Caco-2 (cell line): ENCODE results near the gene CLPTM1. TPM values are rescaled to one million over a fixed set of nuclear protein-coding genes. Genes with fewer than 3 reads are reported as not detected.
"Not testable (repeated sequence)": the region's sequence is repeated elsewhere in the genome, so short reads cannot be mapped to it uniquely, and the experiment has no call there.

Source experiments
- BruUV-seq: library from RNA; stranded (reverse); fragments of 400-500 nt; replicated peaks from 2 replicates; lab custom pipeline; 2021; lab: Mats Ljungman, UMichigan
- CTCF ChIA-PET: fragments of 300-600 bp; sonication (Branson Sonifier 250); formaldehyde crosslinking; loops from one replicate; lab custom pipeline; 2022; ENCODE audit warnings: antibody characterized with exemption; lab: Charles Lee
- POLR2A ChIA-PET: fragments of 300-600 bp; sonication (Branson Sonifier 250); formaldehyde crosslinking; loops from one replicate; lab custom pipeline; 2022; ENCODE audit warnings: antibody characterized with exemption; lab: Charles Lee
- DNase-seq, 2 experiments: peaks; one replicate each; pipeline versions ENCODE4 v3.0.0 to v3.0.0-alpha.2; 2020 to 2022
- H3K27me3 ChIP-seq: replicated peaks from 2 replicates; pipeline ENCODE4 v1.6.0; 2011; ENCODE audit warnings: low read length; ENCODE audit not compliant: control insufficient read depth, insufficient read depth
- H3K36me3 ChIP-seq: 2 replicates; pipeline ENCODE4 v1.5.1; 2011; ENCODE audit warnings: low read length; ENCODE audit not compliant: control insufficient read depth, insufficient read depth
- H3K4me1 ChIP-seq: fragments of 250-450 bp; sonication (Bioruptor Pico); 2 replicates; pipeline ENCODE4 v1.5.1; 2020; ENCODE audit warnings: mild to moderate bottlenecking
- H3K4me3 ChIP-seq: 2 replicates; pipeline ENCODE4 v1.5.1; 2011; ENCODE audit warnings: low read depth, mild to moderate bottlenecking, control low read depth, low read length
- H3K9me3 ChIP-seq: fragments of 250-450 bp; sonication (Bioruptor Pico); 2 replicates; pipeline ENCODE4 v1.5.1; 2020; ENCODE audit warnings: mild to moderate bottlenecking, moderate library complexity
- H3K27ac Mint-ChIP-seq: one replicate; pipeline ENCODE4 v1.8.0; 2022; ENCODE audit warnings: mixed read lengths; ENCODE audit not compliant: unreplicated experiment
- H3K27me3 Mint-ChIP-seq: one replicate; pipeline ENCODE4 v1.8.0; 2022; ENCODE audit warnings: mixed read lengths; ENCODE audit not compliant: insufficient read depth, unreplicated experiment
- H3K36me3 Mint-ChIP-seq: one replicate; pipeline ENCODE4 v1.8.0; 2022; ENCODE audit warnings: mild to moderate bottlenecking, mixed read lengths; ENCODE audit not compliant: insufficient read depth, unreplicated experiment
- H3K4me1 Mint-ChIP-seq: one replicate; pipeline ENCODE4 v1.8.0; 2022; ENCODE audit warnings: low read depth, mixed read lengths; ENCODE audit not compliant: unreplicated experiment
- H3K4me3 Mint-ChIP-seq: one replicate; pipeline ENCODE4 v1.8.0; 2022; ENCODE audit warnings: mild to moderate bottlenecking, moderate library complexity, mixed read lengths; ENCODE audit not compliant: unreplicated experiment
- H3K9me3 Mint-ChIP-seq: one replicate; pipeline ENCODE4 v1.8.0; 2022; ENCODE audit warnings: mixed read lengths; ENCODE audit not compliant: unreplicated experiment
- intact Hi-C: fragments of 100-400 bp; cut with micrococcal nuclease; formaldehyde crosslinking; loops from one replicate; pipeline ENCODE4 v1.10.0; 2022; ENCODE audit not compliant: unreplicated experiment
- total RNA-seq: library from RNA; stranded (reverse); gene quantifications from 2 replicates; pipeline ENCODE4 v1.2.3, GENCODE V29; 2022
- TF ChIP-seq, protein P1 (sequence below), 2 experiments: fragments of 200-600 bp in 1 of 2; IDR thresholded peaks; 1 replicate in 1 of 2; 2 replicates in 1 of 2; pipeline versions ENCODE4 v1.5.1 to v1.8.0; 2011 to 2022; ENCODE audit warnings: antibody characterized with exemption in 1 of 2, control low read depth in 1 of 2, inconsistent platforms in 1 of 2, low read depth in 1 of 2, low read length in 1 of 2, mild to moderate bottlenecking in 1 of 2, moderate library complexity in 1 of 2; ENCODE audit not compliant: insufficient read depth in 1 of 2, severe bottlenecking in 1 of 2, unreplicated experiment in 1 of 2

CLPTM1 gene
- total RNA-seq, 1 experiment from 2014 or later = 144 TPM

DNA sequence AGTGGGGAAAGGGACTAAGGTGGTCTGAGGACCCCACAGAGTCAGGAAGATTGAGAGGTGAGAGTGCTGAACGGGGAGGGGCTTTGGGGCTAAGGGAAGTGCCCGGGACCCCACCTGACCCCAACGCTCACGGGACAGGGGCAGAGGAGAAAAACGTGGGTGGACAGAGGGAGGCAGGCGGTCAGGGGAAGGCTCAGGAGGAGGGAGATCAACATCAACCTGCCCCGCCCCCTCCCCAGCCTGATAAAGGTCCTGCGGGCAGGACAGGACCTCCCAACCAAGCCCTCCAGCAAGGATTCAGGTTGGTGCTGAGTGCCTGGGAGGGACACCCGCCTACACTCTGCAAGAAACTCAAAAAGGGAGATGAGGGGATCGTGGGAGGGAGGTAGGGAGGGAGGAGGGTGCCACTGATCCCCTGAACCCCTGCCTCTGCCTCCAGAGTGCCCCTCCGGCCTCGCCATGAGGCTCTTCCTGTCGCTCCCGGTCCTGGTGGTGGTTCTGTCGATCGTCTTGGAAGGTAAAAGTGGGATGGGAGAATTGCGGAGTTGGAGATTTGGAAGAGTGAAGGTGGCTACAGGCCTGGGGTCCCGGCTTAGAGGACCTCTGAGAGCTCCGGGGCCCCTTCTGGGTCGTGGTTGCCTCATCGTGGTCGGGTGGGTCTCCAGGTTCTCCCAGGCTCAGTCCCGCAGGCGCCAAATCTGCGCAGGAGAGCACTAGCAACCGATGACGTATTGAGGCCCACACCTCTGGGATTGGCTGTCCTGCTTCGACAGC, 40.6 kb upstream of the CLPTM1 start, which contains the start of gene APOC1:
Gene APOC1, plus strand, starts transcription at position 176 of the 774 bp plus-strand sequence. Its CDS starts 284 bp downstream, at position 460.
- peaks cover 57% of the 10 kb centered on the region for H3K36me3 Mint-ChIP-seq
- ChIA-PET CTCF (interaction anchor here (0.7 to 1.2 kb wide), 3 partner anchors 32 to 38 kb away, joined by 4 to 6 read pairs (median 5); no protein-coding TSS in a partner anchor), POLR2A (interaction anchor here (0.5 to 2.1 kb wide), 6 partner anchors 9 to 220 kb away, joined by 3 to 35 read pairs (median 4); partner anchors contain the start of genes APOE and BCAM)
- H3K27ac Mint-ChIP-seq = peak within 1 kb of the TSS; percentile 95
- peaks cover 40% of the 10 kb centered on the region for H3K4me1 Mint-ChIP-seq
- intact Hi-C loops = loop anchor here (1.0 kb wide), 1 partner anchor 8 kb away; no protein-coding TSS in a partner anchor
- H3K27me3 ChIP-seq, H3K36me3 ChIP-seq, H3K9me3 Mint-ChIP-seq, H3K9me3 ChIP-seq, H3K27me3 Mint-ChIP-seq: not testable (repeated sequence)
- peak; percentile 92 for DNase-seq
- peak within 1 kb of the TSS; percentile 95 for H3K4me3 Mint-ChIP-seq
- peaks cover 18% of the 10 kb centered on the region for H3K4me1 ChIP-seq
- BruUV-seq = TSS peak; percentile 90
- peak within 1 kb of the TSS; percentile 57 for H3K4me3 ChIP-seq

DNA sequence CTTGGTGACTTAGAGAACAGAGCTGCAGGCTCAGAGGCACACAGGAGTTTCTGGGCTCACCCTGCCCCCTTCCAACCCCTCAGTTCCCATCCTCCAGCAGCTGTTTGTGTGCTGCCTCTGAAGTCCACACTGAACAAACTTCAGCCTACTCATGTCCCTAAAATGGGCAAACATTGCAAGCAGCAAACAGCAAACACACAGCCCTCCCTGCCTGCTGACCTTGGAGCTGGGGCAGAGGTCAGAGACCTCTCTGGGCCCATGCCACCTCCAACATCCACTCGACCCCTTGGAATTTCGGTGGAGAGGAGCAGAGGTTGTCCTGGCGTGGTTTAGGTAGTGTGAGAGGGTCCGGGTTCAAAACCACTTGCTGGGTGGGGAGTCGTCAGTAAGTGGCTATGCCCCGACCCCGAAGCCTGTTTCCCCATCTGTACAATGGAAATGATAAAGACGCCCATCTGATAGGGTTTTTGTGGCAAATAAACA, 30.9 kb upstream of the CLPTM1 start:
- no peak overlapping the region for H3K4me3 ChIP-seq
- peak in 1 of 2 experiments; percentile 59 for DNase-seq
- H3K36me3 ChIP-seq = peaks cover 1% of the 10 kb centered on the region; the same call in 1 of the 2 replicates
- BruUV-seq = no TSS peak
- Mint-ChIP-seq H3K4me3 (peak overlapping the region; percentile 31), H3K27ac (peak overlapping the region; percentile 82), H3K9me3 (no peaks in the 10 kb centered on the region), H3K36me3 (peaks cover 12% of the 10 kb centered on the region), H3K4me1 (peaks cover 15% of the 10 kb centered on the region), H3K27me3 (no peaks in the 10 kb centered on the region)
- ChIA-PET CTCF (interaction anchor here (0.5 to 0.7 kb wide), 3 partner anchors 12 to 80 kb away, joined by 3 to 6 read pairs (median 3); partner anchors contain the start of gene APOE), POLR2A (interaction anchor here (1.1 kb wide), 2 partner anchors 9 to 18 kb away, joined by 4 to 5 read pairs; partner anchors contain the start of gene APOE)
- TF ChIP-seq, protein P1, sequence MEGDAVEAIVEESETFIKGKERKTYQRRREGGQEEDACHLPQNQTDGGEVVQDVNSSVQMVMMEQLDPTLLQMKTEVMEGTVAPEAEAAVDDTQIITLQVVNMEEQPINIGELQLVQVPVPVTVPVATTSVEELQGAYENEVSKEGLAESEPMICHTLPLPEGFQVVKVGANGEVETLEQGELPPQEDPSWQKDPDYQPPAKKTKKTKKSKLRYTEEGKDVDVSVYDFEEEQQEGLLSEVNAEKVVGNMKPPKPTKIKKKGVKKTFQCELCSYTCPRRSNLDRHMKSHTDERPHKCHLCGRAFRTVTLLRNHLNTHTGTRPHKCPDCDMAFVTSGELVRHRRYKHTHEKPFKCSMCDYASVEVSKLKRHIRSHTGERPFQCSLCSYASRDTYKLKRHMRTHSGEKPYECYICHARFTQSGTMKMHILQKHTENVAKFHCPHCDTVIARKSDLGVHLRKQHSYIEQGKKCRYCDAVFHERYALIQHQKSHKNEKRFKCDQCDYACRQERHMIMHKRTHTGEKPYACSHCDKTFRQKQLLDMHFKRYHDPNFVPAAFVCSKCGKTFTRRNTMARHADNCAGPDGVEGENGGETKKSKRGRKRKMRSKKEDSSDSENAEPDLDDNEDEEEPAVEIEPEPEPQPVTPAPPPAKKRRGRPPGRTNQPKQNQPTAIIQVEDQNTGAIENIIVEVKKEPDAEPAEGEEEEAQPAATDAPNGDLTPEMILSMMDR (IDR thresholded peaks at IDR 0.05; ENCODE audit: insufficient read depth in 1 of 2, low read depth in 1 of 2, low read length in 1 of 2, severe bottlenecking in 1 of 2, unreplicated experiment in 1 of 2) = no peak
- intact Hi-C loops = no loop called here
- no peaks in the 10 kb centered on the region for H3K9me3 ChIP-seq
- H3K27me3 ChIP-seq = no peaks in the 10 kb centered on the region
- H3K4me1 ChIP-seq = peaks cover 16% of the 10 kb centered on the region

DNA sequence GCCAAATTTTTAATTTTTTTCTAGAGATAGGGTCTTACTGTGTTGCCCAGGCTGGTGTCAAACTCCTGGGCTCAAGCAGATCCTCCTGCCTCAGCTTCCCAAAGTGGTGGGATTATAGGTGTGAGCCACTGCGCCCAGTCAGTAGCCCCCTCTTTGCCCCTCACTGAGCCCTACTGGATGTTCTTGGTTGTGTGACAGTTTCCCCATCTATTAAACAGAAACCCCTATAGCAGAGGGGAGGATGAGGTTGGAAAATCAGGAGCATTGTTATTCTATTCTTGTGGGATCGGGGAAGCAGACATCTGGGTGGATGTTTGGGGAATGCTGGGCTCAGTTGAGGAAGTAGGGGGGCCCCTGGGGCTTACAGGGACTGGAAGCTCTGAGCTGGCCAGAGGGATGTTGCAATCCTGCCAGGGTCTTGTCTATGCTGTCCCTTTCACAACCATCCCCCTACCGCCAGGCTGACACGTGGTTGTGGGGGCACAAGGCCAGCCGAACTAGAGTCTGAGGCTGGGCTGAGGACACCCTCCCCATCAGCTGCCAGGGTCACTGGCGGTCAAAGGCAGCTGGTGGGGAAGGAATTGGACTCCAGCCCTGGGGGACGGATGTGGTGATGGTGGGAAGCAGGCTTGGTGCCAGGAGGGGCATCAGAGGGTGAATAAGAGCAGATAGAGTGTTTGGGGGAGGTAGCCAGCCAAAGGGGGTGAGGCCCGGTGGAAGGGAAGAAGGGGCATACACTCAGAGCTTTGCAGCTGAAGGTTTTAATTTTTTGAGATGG, 29.9 kb upstream of the CLPTM1 start:
- DNase-seq = no peak
- no TSS peak for BruUV-seq
- Histone ChIP-seq H3K36me3 (peaks cover 1% of the 10 kb centered on the region; the same call in 1 of the 2 replicates), H3K27me3 (no peaks in the 10 kb centered on the region), H3K4me1 (peaks cover 14% of the 10 kb centered on the region), H3K4me3 (no peak overlapping the region), H3K9me3 (no peaks in the 10 kb centered on the region)
- Mint-ChIP-seq H3K9me3 (no peaks in the 10 kb centered on the region), H3K4me1 (peaks cover 15% of the 10 kb centered on the region), H3K36me3 (peaks cover 12% of the 10 kb centered on the region), H3K4me3 (no peak overlapping the region), H3K27ac (no peak overlapping the region), H3K27me3 (no peaks in the 10 kb centered on the region)
- TF ChIP-seq, protein P1 (IDR thresholded peaks at IDR 0.05; ENCODE audit: insufficient read depth in 1 of 2, low read depth in 1 of 2, low read length in 1 of 2, severe bottlenecking in 1 of 2, unreplicated experiment in 1 of 2) = no peak
- CTCF ChIA-PET = no interaction called here
- POLR2A ChIA-PET = interaction anchor here (0.5 kb wide), 1 partner anchor 80 kb away, joined by 5 read pairs; no protein-coding TSS in a partner anchor
- intact Hi-C loops = no loop called here

DNA sequence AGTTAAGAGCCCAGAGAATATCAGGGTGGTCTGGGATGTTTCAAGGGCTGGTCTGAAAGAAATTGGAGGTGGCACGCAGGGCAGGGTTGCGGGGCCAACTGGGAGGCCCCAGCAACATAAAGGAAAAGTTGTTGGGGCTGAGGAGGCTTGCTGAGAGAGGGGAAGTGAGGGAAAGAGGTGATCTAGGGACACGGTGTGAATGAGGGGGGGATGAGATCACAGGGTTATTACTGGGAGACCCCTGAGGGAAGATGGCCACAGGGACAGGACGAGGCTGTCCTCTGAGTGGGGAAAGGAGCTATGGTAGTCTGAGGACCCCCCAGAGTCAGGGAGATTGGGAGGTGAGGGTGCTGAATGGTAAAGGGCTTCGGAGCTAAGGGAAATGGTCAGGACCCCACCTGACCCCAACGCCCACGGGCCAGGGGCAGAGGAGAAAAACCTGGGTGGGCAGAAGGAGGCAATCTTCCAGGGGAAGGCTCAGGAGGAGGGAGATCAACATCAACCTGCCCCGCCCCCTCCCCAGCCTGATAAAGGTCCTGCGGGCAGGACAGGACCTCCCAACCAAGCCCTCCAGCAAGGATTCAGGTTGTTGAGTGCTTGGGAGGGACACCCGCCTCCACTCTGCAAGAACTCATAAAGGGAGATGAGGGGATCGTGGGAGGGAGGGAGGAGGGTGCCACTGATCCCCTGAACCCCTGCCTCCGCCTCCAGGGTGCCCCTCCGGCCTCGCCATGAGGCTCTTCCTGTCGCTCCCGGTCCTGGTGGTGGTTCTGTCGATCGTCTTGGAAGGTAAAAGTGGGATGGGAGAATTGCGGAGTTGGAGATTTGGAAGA, 28.7 kb upstream of the CLPTM1 start:
- H3K36me3 ChIP-seq, intact Hi-C loops, CTCF ChIA-PET, H3K9me3 Mint-ChIP-seq, H3K4me1 ChIP-seq, POLR2A ChIA-PET, DNase-seq, H3K27me3 Mint-ChIP-seq, H3K27me3 ChIP-seq, H3K4me3 ChIP-seq, H3K9me3 ChIP-seq, BruUV-seq: not testable (repeated sequence)
- peaks cover 12% of the 10 kb centered on the region for H3K36me3 Mint-ChIP-seq
- peaks cover 15% of the 10 kb centered on the region for H3K4me1 Mint-ChIP-seq
- H3K27ac Mint-ChIP-seq = peak overlapping the region; percentile 2
- peak overlapping the region; percentile 21 for H3K4me3 Mint-ChIP-seq
